CD14-positive monocyte (primary cell): Measurements from ENCODE around the gene ADAMTSL3. TPM values are rescaled to one million over a fixed set of nuclear protein-coding genes. Genes with fewer than 3 reads are reported as not detected.

Source experiments
- DNase-seq, 3 donors: peaks; one replicate each; pipeline ENCODE4 v3.0.0-alpha.2; 2011 to 2022
- H2AFZ ChIP-seq: 2 replicates; pipeline ENCODE4 v1.6.0; 2012; ENCODE audit warnings: mild to moderate bottlenecking, low read depth, low read length, inconsistent platforms; ENCODE audit not compliant: insufficient read depth, poor library complexity, severe bottlenecking
- H3K27ac ChIP-seq, 2 donors: 1 replicate in 1 of 2; 2 replicates in 1 of 2; pipeline ENCODE4 v1.5.1; 2012 to 2013; ENCODE audit warnings: low read length in 2 of 2, control low read depth in 1 of 2, inconsistent platforms in 1 of 2, low read depth in 1 of 2, mild to moderate bottlenecking in 1 of 2
- H3K27me3 ChIP-seq, 2 donors: one replicate each; pipeline versions ENCODE4 v1.6.0 to v1.6.1; 2011 to 2013; ENCODE audit warnings: low read length in 2 of 2; ENCODE audit not compliant: control insufficient read depth in 2 of 2, insufficient read depth in 2 of 2
- H3K36me3 ChIP-seq, 2 donors: replicated peaks in 1 of 2; 1 replicate in 1 of 2; 2 replicates in 1 of 2; pipeline versions ENCODE4 v1.5.1 to v1.6.1; 2012 to 2013; ENCODE audit warnings: low read length in 2 of 2, control low read depth in 1 of 2, inconsistent platforms in 1 of 2, mild to moderate bottlenecking in 1 of 2; ENCODE audit not compliant: insufficient read depth in 2 of 2, control insufficient read depth in 1 of 2
- H3K4me1 ChIP-seq, 2 donors: 1 replicate in 1 of 2; 2 replicates in 1 of 2; pipeline versions ENCODE4 v1.5.1 to v1.6.1; 2012 to 2013; ENCODE audit warnings: low read length in 2 of 2, control low read depth in 1 of 2, inconsistent platforms in 1 of 2, mild to moderate bottlenecking in 1 of 2, moderate library complexity in 1 of 2; ENCODE audit not compliant: insufficient read depth in 2 of 2, control insufficient read depth in 1 of 2
- H3K4me2 ChIP-seq: replicated peaks from 2 replicates; pipeline ENCODE3; 2012; ENCODE audit warnings: low read length, moderate library complexity, mild to moderate bottlenecking; ENCODE audit not compliant: poor library complexity, severe bottlenecking; ENCODE audit errors: extremely low read depth
- H3K4me3 ChIP-seq, 3 experiments: fragments of 200-600 bp in 1 of 3; sonication (generic) in 1 of 3; replicated peaks in 1 of 3; 1 replicate in 2 of 3; 2 replicates in 1 of 3; pipeline ENCODE4 v1.5.1; 2011 to 2013; ENCODE audit warnings: low read length in 3 of 3, mild to moderate bottlenecking in 3 of 3, control low read depth in 2 of 3, low read depth in 2 of 3, inconsistent platforms in 1 of 3, moderate library complexity in 1 of 3
- H3K79me2 ChIP-seq: 2 replicates; pipeline ENCODE4 v1.6.0; 2012; ENCODE audit warnings: mild to moderate bottlenecking, control low read depth, inconsistent platforms, low read length, moderate library complexity; ENCODE audit not compliant: insufficient read depth
- H3K9ac ChIP-seq: 2 replicates; pipeline ENCODE4 v1.6.0; 2017; ENCODE audit warnings: low read length, mild to moderate bottlenecking; ENCODE audit not compliant: insufficient read depth, poor library complexity, severe bottlenecking
- H3K9me3 ChIP-seq, 2 donors: replicated peaks in 1 of 2; 1 replicate in 1 of 2; 2 replicates in 1 of 2; pipeline versions ENCODE4 v1.5.1 to v1.6.1; 2012 to 2013; ENCODE audit warnings: low read length in 2 of 2, control low read depth in 1 of 2; ENCODE audit not compliant: control insufficient read depth in 1 of 2, insufficient read depth in 1 of 2
- H4K20me1 ChIP-seq: 2 replicates; pipeline ENCODE4 v1.6.0; 2012; ENCODE audit warnings: mild to moderate bottlenecking, low read length, control low read depth, moderate library complexity; ENCODE audit not compliant: insufficient read depth
- H3K27ac Mint-ChIP-seq, 7 donors: one replicate each; pipeline ENCODE4 v1.8.0; 2020; ENCODE audit warnings: mild to moderate bottlenecking in 7 of 7, mixed read lengths in 7 of 7, moderate library complexity in 6 of 7, inconsistent platforms in 2 of 7
- H3K27me3 Mint-ChIP-seq, 3 donors: one replicate each; pipeline ENCODE4 v1.8.0; 2021 to 2022; ENCODE audit warnings: low read depth in 3 of 3, mild to moderate bottlenecking in 3 of 3, mixed read lengths in 3 of 3, moderate library complexity in 3 of 3, inconsistent platforms in 1 of 3
- H3K36me3 Mint-ChIP-seq, 2 donors: one replicate each; pipeline ENCODE4 v1.8.0; 2020; ENCODE audit warnings: mixed read lengths in 2 of 2, inconsistent platforms in 1 of 2, mild to moderate bottlenecking in 1 of 2
- H3K4me1 Mint-ChIP-seq: one replicate; pipeline ENCODE4 v1.8.0; 2020; ENCODE audit warnings: mild to moderate bottlenecking, mixed read lengths
- H3K4me3 Mint-ChIP-seq, 2 donors: one replicate each; pipeline ENCODE4 v1.8.0; 2020; ENCODE audit warnings: mild to moderate bottlenecking in 2 of 2, mixed read lengths in 2 of 2, moderate library complexity in 1 of 2
- H3K9me3 Mint-ChIP-seq, 7 donors: one replicate each; pipeline ENCODE4 v1.8.0; 2020 to 2022; ENCODE audit warnings: mixed read lengths in 7 of 7, mild to moderate bottlenecking in 6 of 7, moderate library complexity in 6 of 7, inconsistent platforms in 2 of 7
- WGBS: methylation state at CpG from one replicate; pipeline ENCODE4 v1.1.5; 2013; ENCODE audit warnings: missing lambda C conversion rate; ENCODE audit not compliant: insufficient coverage; 5-methylcytosine and 5-hydroxymethylcytosine counted together
- intact Hi-C, 2 donors: fragments of 100-400 bp; cut with micrococcal nuclease; formaldehyde crosslinking; loops; one replicate each; pipeline versions ENCODE4 v1.15.0 to v1.15.1; 2023
- polyA plus RNA-seq, 3 donors: library from polyadenylated mRNA; depleted of rRNA in 1 of 3; unstranded in 2 of 3; stranded (reverse) in 1 of 3; fragments of 300-500 nt in 2 of 3; fragments of >200 nt in 1 of 3; fragmentation: Illumina TruSeq in 2 of 3; gene quantifications; 1 replicate in 2 of 3; 2 replicates in 1 of 3; pipeline ENCODE4 v1.2.3, GENCODE V29; 2012 to 2021
- TF ChIP-seq, protein P1 (sequence below): fragments of 200-600 bp; IDR thresholded peaks from one replicate; pipeline ENCODE4 v1.8.0; 2022; ENCODE audit warnings: antibody characterized with exemption, mild to moderate bottlenecking

The ADAMTSL3 gene
- polyA plus RNA-seq, 3 donors = not detected

DNA sequence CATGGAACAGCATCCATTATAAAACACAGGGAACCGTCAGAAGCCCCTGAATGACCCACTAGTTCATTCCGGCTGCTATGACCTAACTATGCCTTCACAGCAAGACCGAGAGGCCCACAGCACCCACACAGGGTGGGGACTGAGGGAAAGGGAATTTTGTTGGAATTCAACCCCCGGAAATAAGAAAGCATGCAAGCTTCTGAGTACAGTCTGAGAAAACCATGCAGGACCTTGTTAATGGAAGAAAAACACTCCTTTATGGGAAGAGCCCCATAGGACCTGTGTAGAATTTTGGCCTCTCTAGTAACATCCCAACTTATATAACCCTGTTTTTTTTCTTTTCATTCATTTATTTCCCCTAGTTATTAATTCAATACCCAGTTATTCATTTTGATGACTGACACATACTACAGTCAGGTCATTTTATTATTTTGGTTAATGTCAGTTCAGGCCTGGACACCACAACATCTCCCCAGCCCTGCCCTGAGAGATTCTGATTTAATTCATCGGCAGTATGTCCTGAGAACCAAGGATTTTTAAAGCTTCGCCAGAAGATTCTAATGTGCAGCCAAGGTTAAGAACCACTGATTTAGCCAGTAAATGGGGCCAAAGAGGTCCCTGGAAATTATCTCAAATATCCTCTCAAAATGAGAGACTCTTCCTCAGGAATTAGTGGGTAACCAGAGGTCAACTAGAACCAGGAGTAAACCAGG lies 350.0 kb downstream of the ADAMTSL3 start:
- TF ChIP-seq, protein P1, sequence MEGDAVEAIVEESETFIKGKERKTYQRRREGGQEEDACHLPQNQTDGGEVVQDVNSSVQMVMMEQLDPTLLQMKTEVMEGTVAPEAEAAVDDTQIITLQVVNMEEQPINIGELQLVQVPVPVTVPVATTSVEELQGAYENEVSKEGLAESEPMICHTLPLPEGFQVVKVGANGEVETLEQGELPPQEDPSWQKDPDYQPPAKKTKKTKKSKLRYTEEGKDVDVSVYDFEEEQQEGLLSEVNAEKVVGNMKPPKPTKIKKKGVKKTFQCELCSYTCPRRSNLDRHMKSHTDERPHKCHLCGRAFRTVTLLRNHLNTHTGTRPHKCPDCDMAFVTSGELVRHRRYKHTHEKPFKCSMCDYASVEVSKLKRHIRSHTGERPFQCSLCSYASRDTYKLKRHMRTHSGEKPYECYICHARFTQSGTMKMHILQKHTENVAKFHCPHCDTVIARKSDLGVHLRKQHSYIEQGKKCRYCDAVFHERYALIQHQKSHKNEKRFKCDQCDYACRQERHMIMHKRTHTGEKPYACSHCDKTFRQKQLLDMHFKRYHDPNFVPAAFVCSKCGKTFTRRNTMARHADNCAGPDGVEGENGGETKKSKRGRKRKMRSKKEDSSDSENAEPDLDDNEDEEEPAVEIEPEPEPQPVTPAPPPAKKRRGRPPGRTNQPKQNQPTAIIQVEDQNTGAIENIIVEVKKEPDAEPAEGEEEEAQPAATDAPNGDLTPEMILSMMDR = no peak
- Mint-ChIP-seq H3K27me3 (peaks cover 1 to 4% (median 2%) of the 10 kb centered on the region in 3 donors), H3K36me3 (no peaks in the 10 kb centered on the region), H3K27ac (no peak overlapping the region), H3K4me3 (no peak overlapping the region), H3K4me1 (no peaks in the 10 kb centered on the region), H3K9me3 (peaks cover 0 to 6% (median 0%) of the 10 kb centered on the region in 7 donors)
- no peaks in the 10 kb centered on the region for H3K4me1 ChIP-seq
- no peak overlapping the region for H3K4me3 ChIP-seq
- H3K36me3 ChIP-seq = no peaks in the 10 kb centered on the region
- H4K20me1 ChIP-seq = no peaks in the 10 kb centered on the region
- no CpG with 5 or more reads among the region's 6 CpGs for WGBS
- H3K4me2 ChIP-seq = no peak overlapping the region
- no peak overlapping the region for H3K27ac ChIP-seq
- DNase-seq = no peak
- H3K9me3 ChIP-seq = no peaks in the 10 kb centered on the region
- H3K27me3 ChIP-seq = no peaks in the 10 kb centered on the region
- intact Hi-C loops = no loop called here
- H3K79me2 ChIP-seq = no peaks in the 10 kb centered on the region
- H3K9ac ChIP-seq = no peak overlapping the region
- no peak overlapping the region for H2AFZ ChIP-seq

DNA sequence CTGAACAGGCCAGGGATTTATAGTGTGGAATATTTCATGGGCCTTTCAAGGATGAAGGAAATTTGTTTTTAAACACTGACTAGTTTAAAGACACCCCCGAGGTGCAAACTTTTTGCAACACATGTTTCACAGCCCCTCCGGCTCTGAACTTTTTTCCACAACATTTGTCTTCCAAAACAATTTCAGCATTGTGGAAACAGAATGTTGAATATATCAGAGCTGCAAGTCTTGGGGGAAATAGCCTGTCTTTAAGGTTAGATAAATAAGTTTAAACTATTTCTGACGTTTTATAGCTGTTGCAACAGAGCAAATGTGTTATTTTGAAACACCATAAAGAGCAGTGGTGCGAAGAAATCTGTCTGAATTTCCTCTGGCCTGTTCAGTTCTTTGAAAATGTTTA lies 352.5 kb downstream of the ADAMTSL3 start:
- no peaks in the 10 kb centered on the region for H3K79me2 ChIP-seq
- Mint-ChIP-seq H3K27ac (no peak overlapping the region), H3K27me3 (peaks cover under 1 to 4% (median 2%) of the 10 kb centered on the region in 3 donors), H3K4me1 (no peaks in the 10 kb centered on the region), H3K4me3 (no peak overlapping the region), H3K36me3 (no peaks in the 10 kb centered on the region), H3K9me3 (peaks cover 0 to 8% (median 0%) of the 10 kb centered on the region in 7 donors)
- no peak overlapping the region for H3K9ac ChIP-seq
- H2AFZ ChIP-seq = no peak overlapping the region
- H3K4me2 ChIP-seq = no peak overlapping the region
- TF ChIP-seq, protein P1 = no peak
- no peak for DNase-seq
- no peaks in the 10 kb centered on the region for H3K4me1 ChIP-seq
- no peaks in the 10 kb centered on the region for H3K27me3 ChIP-seq
- intact Hi-C loops = no loop called here
- WGBS = 72% methylated on average over 2 of the region's 4 CpGs
- no peaks in the 10 kb centered on the region for H3K36me3 ChIP-seq
- no peaks in the 10 kb centered on the region for H3K9me3 ChIP-seq
- no peaks in the 10 kb centered on the region for H4K20me1 ChIP-seq
- no peak overlapping the region for H3K27ac ChIP-seq
- no peak overlapping the region for H3K4me3 ChIP-seq
